ENCODE data around the gene CDKN2D.

DNA sequence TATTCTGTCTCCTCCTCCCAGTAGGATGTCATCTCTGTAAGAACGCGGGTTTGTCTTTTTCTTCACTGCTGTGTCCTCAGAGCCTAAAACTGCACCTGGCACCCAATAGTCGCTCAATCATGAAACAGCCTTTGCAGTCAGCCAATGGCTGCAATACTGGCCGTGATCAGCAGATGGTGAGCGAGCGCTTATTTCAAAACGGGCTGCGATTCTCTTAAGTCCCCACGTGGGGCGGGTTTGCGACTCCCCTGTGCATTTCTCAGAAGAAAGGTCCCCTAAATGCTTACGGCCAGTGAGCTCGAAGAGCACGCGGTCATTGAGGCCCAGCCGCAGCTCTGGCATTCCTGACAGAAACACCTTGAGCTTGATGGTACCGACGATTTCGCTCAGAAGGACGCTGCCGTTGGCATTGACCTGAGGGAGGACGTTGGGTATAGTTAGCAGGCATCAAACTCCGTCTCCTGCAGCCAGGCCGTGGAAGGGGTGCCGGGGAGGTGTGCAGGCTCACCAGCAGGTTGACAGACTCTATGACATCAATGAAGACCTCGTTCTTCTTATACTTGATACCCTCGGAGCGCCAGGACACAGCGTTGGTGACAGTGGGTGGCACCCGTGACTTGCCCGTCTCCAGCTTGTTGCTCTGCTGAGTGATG lies 12.3 kb upstream of the CDKN2D start:
- TF ChIP-seq, protein P1, sequence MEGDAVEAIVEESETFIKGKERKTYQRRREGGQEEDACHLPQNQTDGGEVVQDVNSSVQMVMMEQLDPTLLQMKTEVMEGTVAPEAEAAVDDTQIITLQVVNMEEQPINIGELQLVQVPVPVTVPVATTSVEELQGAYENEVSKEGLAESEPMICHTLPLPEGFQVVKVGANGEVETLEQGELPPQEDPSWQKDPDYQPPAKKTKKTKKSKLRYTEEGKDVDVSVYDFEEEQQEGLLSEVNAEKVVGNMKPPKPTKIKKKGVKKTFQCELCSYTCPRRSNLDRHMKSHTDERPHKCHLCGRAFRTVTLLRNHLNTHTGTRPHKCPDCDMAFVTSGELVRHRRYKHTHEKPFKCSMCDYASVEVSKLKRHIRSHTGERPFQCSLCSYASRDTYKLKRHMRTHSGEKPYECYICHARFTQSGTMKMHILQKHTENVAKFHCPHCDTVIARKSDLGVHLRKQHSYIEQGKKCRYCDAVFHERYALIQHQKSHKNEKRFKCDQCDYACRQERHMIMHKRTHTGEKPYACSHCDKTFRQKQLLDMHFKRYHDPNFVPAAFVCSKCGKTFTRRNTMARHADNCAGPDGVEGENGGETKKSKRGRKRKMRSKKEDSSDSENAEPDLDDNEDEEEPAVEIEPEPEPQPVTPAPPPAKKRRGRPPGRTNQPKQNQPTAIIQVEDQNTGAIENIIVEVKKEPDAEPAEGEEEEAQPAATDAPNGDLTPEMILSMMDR (IDR thresholded peaks at IDR 0.05; ENCODE audit: low read depth, low read length, poor library complexity, severe bottlenecking): peak; percentile 99
- TF ChIP-seq EZH2phosphoT487 (IDR thresholded peaks at IDR 0.05; ENCODE audit: borderline replicate concordance, low read length): no peak

All from DOHH2 (cell line).